CD14-positive monocyte (primary cell): ENCODE measurements around the gene DCANP1. TPM values are rescaled to one million over a fixed set of nuclear protein-coding genes. Genes with fewer than 3 reads are reported as not detected.
A peak's percentile ranks its signal among the peaks of the same experiment; 100 is the strongest.

ENCODE experiments used
- DNase-seq, 3 donors: peaks; one replicate each; pipeline ENCODE4 v3.0.0-alpha.2; 2011 to 2022
- H2AFZ ChIP-seq: 2 replicates; pipeline ENCODE4 v1.6.0; 2012; ENCODE audit warnings: mild to moderate bottlenecking, low read depth, low read length, inconsistent platforms; ENCODE audit not compliant: insufficient read depth, poor library complexity, severe bottlenecking
- H3K27ac ChIP-seq, 2 donors: 1 replicate in 1 of 2; 2 replicates in 1 of 2; pipeline ENCODE4 v1.5.1; 2012 to 2013; ENCODE audit warnings: low read length in 2 of 2, control low read depth in 1 of 2, inconsistent platforms in 1 of 2, low read depth in 1 of 2, mild to moderate bottlenecking in 1 of 2
- H3K27me3 ChIP-seq, 2 donors: one replicate each; pipeline versions ENCODE4 v1.6.0 to v1.6.1; 2011 to 2013; ENCODE audit warnings: low read length in 2 of 2; ENCODE audit not compliant: control insufficient read depth in 2 of 2, insufficient read depth in 2 of 2
- H3K36me3 ChIP-seq, 2 donors: replicated peaks in 1 of 2; 1 replicate in 1 of 2; 2 replicates in 1 of 2; pipeline versions ENCODE4 v1.5.1 to v1.6.1; 2012 to 2013; ENCODE audit warnings: low read length in 2 of 2, control low read depth in 1 of 2, inconsistent platforms in 1 of 2, mild to moderate bottlenecking in 1 of 2; ENCODE audit not compliant: insufficient read depth in 2 of 2, control insufficient read depth in 1 of 2
- H3K4me1 ChIP-seq, 2 donors: 1 replicate in 1 of 2; 2 replicates in 1 of 2; pipeline versions ENCODE4 v1.5.1 to v1.6.1; 2012 to 2013; ENCODE audit warnings: low read length in 2 of 2, control low read depth in 1 of 2, inconsistent platforms in 1 of 2, mild to moderate bottlenecking in 1 of 2, moderate library complexity in 1 of 2; ENCODE audit not compliant: insufficient read depth in 2 of 2, control insufficient read depth in 1 of 2
- H3K4me2 ChIP-seq: replicated peaks from 2 replicates; pipeline ENCODE3; 2012; ENCODE audit warnings: low read length, moderate library complexity, mild to moderate bottlenecking; ENCODE audit not compliant: poor library complexity, severe bottlenecking; ENCODE audit errors: extremely low read depth
- H3K4me3 ChIP-seq, 3 experiments: fragments of 200-600 bp in 1 of 3; sonication (generic) in 1 of 3; replicated peaks in 1 of 3; 1 replicate in 2 of 3; 2 replicates in 1 of 3; pipeline ENCODE4 v1.5.1; 2011 to 2013; ENCODE audit warnings: low read length in 3 of 3, mild to moderate bottlenecking in 3 of 3, control low read depth in 2 of 3, low read depth in 2 of 3, inconsistent platforms in 1 of 3, moderate library complexity in 1 of 3
- H3K79me2 ChIP-seq: 2 replicates; pipeline ENCODE4 v1.6.0; 2012; ENCODE audit warnings: mild to moderate bottlenecking, control low read depth, inconsistent platforms, low read length, moderate library complexity; ENCODE audit not compliant: insufficient read depth
- H3K9ac ChIP-seq: 2 replicates; pipeline ENCODE4 v1.6.0; 2017; ENCODE audit warnings: low read length, mild to moderate bottlenecking; ENCODE audit not compliant: insufficient read depth, poor library complexity, severe bottlenecking
- H3K9me3 ChIP-seq, 2 donors: replicated peaks in 1 of 2; 1 replicate in 1 of 2; 2 replicates in 1 of 2; pipeline versions ENCODE4 v1.5.1 to v1.6.1; 2012 to 2013; ENCODE audit warnings: low read length in 2 of 2, control low read depth in 1 of 2; ENCODE audit not compliant: control insufficient read depth in 1 of 2, insufficient read depth in 1 of 2
- H4K20me1 ChIP-seq: 2 replicates; pipeline ENCODE4 v1.6.0; 2012; ENCODE audit warnings: mild to moderate bottlenecking, low read length, control low read depth, moderate library complexity; ENCODE audit not compliant: insufficient read depth
- H3K27ac Mint-ChIP-seq, 7 donors: one replicate each; pipeline ENCODE4 v1.8.0; 2020; ENCODE audit warnings: mild to moderate bottlenecking in 7 of 7, mixed read lengths in 7 of 7, moderate library complexity in 6 of 7, inconsistent platforms in 2 of 7
- H3K27me3 Mint-ChIP-seq, 3 donors: one replicate each; pipeline ENCODE4 v1.8.0; 2021 to 2022; ENCODE audit warnings: low read depth in 3 of 3, mild to moderate bottlenecking in 3 of 3, mixed read lengths in 3 of 3, moderate library complexity in 3 of 3, inconsistent platforms in 1 of 3
- H3K36me3 Mint-ChIP-seq, 2 donors: one replicate each; pipeline ENCODE4 v1.8.0; 2020; ENCODE audit warnings: mixed read lengths in 2 of 2, inconsistent platforms in 1 of 2, mild to moderate bottlenecking in 1 of 2
- H3K4me1 Mint-ChIP-seq: one replicate; pipeline ENCODE4 v1.8.0; 2020; ENCODE audit warnings: mild to moderate bottlenecking, mixed read lengths
- H3K4me3 Mint-ChIP-seq, 2 donors: one replicate each; pipeline ENCODE4 v1.8.0; 2020; ENCODE audit warnings: mild to moderate bottlenecking in 2 of 2, mixed read lengths in 2 of 2, moderate library complexity in 1 of 2
- H3K9me3 Mint-ChIP-seq, 7 donors: one replicate each; pipeline ENCODE4 v1.8.0; 2020 to 2022; ENCODE audit warnings: mixed read lengths in 7 of 7, mild to moderate bottlenecking in 6 of 7, moderate library complexity in 6 of 7, inconsistent platforms in 2 of 7
- CTCF ChIP-seq: fragments of 200-600 bp; IDR thresholded peaks from one replicate; pipeline ENCODE4 v1.8.0; 2022; ENCODE audit warnings: antibody characterized with exemption, mild to moderate bottlenecking
- WGBS: methylation state at CpG from one replicate; pipeline ENCODE4 v1.1.5; 2013; ENCODE audit warnings: missing lambda C conversion rate; ENCODE audit not compliant: insufficient coverage; 5-methylcytosine and 5-hydroxymethylcytosine counted together
- intact Hi-C, 2 donors: fragments of 100-400 bp; cut with micrococcal nuclease; formaldehyde crosslinking; loops; one replicate each; pipeline versions ENCODE4 v1.15.0 to v1.15.1; 2023
- polyA plus RNA-seq, 3 donors: library from polyadenylated mRNA; depleted of rRNA in 1 of 3; unstranded in 2 of 3; stranded (reverse) in 1 of 3; fragments of 300-500 nt in 2 of 3; fragments of >200 nt in 1 of 3; fragmentation: Illumina TruSeq in 2 of 3; gene quantifications; 1 replicate in 2 of 3; 2 replicates in 1 of 3; pipeline ENCODE4 v1.2.3, GENCODE V29; 2012 to 2021

DCANP1 gene
- polyA plus RNA-seq, 3 donors = 0.14 to 0.85 (median 0.15) TPM

DNA sequence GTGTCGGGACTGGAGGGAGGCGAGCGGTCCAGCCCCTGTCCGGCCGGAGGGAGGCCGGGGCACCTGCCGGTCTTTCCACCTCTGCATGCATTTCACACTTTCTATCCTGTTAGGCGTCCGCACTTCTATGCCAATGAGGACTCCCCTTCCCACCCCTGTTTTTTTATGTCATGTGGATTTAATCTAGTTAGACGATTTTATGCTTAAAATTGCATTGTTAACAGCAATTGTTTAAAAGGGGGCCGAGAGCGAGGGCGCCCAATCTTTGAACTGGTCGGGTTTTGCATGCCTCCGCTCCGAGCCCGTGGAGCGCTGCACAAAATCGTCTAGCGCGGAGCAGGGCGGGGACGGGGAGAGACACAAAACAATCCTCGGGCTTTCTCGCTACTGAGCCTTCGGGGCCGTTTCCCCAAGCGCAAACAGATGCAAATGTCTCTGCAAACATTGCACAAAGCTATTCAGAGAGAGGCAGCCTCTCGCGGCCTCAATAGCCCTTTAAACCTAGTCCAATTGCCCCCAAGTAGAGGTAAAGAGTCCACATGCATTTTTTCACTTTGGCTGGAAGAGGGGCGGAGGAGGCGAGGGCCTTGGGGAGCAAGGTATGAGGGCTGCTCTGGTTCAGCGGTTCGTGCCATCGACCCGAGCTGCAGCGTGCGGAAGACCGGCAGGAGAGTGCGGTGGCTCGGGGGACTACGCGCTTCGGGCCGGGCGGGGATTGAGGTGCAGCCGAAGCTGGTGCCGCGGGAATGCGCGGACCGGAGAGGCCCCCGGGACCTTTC lies 42.5 kb upstream of the DCANP1 start:
- H3K4me3 Mint-ChIP-seq = peak overlapping the region; percentile 2 to 95
- H3K27ac Mint-ChIP-seq = no peak overlapping the region
- no peaks in the 10 kb centered on the region for H4K20me1 ChIP-seq
- H3K27me3 Mint-ChIP-seq = peaks cover 73 to 84% (median 79%) of the 10 kb centered on the region in 3 donors
- no peaks in the 10 kb centered on the region for H3K36me3 ChIP-seq
- H3K9ac ChIP-seq = no peak overlapping the region
- H3K4me1 Mint-ChIP-seq = peaks cover 54% of the 10 kb centered on the region
- WGBS = 2% methylated on average over 44 of the region's 53 CpGs
- H3K4me3 ChIP-seq = peak overlapping the region in 1 of 3 experiments; percentile 16
- peaks cover 2 to 3% of the 10 kb centered on the region in 2 donors for H3K36me3 Mint-ChIP-seq
- H3K4me1 ChIP-seq = peaks cover 44 to 55% of the 10 kb centered on the region in 2 donors
- H3K27ac ChIP-seq = no peak overlapping the region
- H3K79me2 ChIP-seq = no peaks in the 10 kb centered on the region
- H3K4me2 ChIP-seq = peak overlapping the region; percentile 55
- H3K27me3 ChIP-seq = peaks cover 63 to 76% of the 10 kb centered on the region in 2 donors
- H3K9me3 ChIP-seq = peaks cover 0 to 27% of the 10 kb centered on the region in 2 donors
- peak overlapping the region; percentile 31 for H2AFZ ChIP-seq
- TF ChIP-seq CTCF = no peak
- H3K9me3 Mint-ChIP-seq = peaks cover 0 to 29% (median 9%) of the 10 kb centered on the region in 7 donors
- DNase-seq = no peak
- intact Hi-C loops = no loop called here

DNA sequence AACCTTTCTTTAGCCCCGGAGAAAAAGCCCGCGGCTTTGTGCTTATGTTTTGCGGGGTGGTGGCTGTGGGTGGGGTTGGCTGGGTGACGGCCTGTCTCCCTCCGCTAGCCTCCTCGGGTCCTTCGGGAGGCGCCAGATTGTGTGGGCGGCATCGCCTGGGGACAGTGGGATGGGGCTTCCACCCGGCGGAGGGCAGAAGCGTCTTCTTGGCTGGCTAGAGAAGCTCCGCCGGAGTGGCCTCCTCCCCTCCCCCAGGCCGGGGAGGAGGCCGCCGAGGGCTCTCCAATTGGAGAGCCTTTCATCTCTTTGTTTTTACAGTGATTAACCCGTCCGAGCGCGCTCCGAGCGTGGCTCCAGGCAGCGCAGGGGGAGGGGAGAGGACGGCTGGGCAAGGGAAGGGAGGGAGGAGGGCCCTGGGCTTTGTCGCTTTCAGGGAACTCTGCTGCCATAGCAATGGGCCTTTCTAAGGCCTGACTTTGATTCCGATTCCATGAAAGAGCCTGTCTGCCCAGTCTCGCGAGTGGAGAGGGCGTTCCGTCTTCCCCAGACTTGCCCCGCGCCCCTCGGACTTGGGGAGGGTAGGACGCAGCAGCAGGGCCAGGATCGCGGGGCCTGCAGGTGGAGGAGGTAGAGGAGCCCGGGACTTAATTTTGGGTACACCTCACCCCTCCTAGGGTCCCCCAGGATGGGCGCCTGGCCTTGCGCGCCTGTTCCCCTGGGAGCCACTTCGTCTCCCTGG lies 41.7 kb upstream of the DCANP1 start:
- H3K4me1 Mint-ChIP-seq = peaks cover 48% of the 10 kb centered on the region
- H4K20me1 ChIP-seq = no peaks in the 10 kb centered on the region
- H3K36me3 Mint-ChIP-seq = peaks cover 2 to 3% of the 10 kb centered on the region in 2 donors
- peaks cover 63 to 76% of the 10 kb centered on the region in 2 donors for H3K27me3 ChIP-seq
- H3K4me2 ChIP-seq = peak overlapping the region; percentile 10
- peaks cover 0 to 27% of the 10 kb centered on the region in 2 donors for H3K9me3 ChIP-seq
- DNase-seq = no peak
- TF ChIP-seq CTCF = no peak
- no peak overlapping the region for H2AFZ ChIP-seq
- H3K9ac ChIP-seq = no peak overlapping the region
- H3K27ac Mint-ChIP-seq = no peak overlapping the region
- H3K4me1 ChIP-seq = peaks cover 42 to 53% of the 10 kb centered on the region in 2 donors
- WGBS = 5% methylated on average over 24 of the region's 44 CpGs
- H3K4me3 ChIP-seq = no peak overlapping the region
- H3K79me2 ChIP-seq = no peaks in the 10 kb centered on the region
- H3K4me3 Mint-ChIP-seq = peak overlapping the region; percentile 24 to 95
- peaks cover 73 to 80% (median 79%) of the 10 kb centered on the region in 3 donors for H3K27me3 Mint-ChIP-seq
- no peak overlapping the region for H3K27ac ChIP-seq
- peaks cover 0 to 29% (median 9%) of the 10 kb centered on the region in 7 donors for H3K9me3 Mint-ChIP-seq
- no peaks in the 10 kb centered on the region for H3K36me3 ChIP-seq
- intact Hi-C loops = no loop called here
